NCI-H128 (cell line): Measurements from ENCODE around the gene TRPM4.
"Not testable (repeated sequence)": the region's sequence is repeated elsewhere in the genome, so short reads cannot be mapped to it uniquely, and the experiment has no call there.

Experiments used
- DNase-seq: peaks from one replicate; lab custom pipeline; 2025; ENCODE audit not compliant: unreplicated experiment; lab: John Stamatoyannopoulos, UW

The TRPM4 gene

DNA sequence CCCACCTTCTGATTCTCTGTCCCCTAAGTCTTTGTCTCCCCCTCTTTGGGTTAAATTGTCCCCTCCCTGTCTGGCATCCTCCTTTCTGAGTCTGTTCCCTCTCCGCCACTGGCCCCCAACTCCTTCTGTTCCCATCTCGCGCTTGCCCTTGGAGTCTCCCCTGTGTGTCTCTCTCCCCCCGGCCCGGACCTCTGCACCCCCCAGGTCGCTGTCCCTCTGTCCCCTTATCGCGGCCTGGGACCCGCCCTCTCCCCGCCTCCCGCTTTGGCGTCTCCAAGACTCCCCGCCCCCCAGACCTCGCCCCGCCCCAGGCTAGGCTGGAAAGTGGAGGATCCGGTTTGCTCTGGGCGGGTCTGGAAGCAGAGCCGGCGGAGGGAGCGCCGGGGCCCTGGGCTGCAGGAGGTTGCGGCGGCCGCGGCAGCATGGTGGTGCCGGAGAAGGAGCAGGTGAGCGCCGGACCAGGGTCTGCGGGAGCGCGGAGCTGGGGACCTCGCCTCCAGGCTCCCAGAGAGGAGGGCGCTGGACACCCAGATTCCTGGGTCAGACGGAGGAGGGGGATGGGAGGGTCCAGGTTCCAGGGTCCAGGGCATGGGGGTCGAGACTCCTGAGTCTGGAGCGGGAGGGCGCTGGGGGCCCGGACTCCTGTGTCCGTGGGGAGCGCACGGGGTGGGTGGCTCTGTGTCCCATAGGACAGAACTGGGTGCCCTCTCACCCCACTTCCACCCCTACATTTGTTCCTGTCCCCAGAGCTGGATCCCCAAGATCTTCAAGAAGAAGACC is at the start of gene TRPM4:
TSS of gene TRPM4 (plus strand) at position 348 of the 780 bp plus-strand sequence. CDS start at position 423, 75 bp downstream.
- peak; percentile 47 for DNase-seq

DNA sequence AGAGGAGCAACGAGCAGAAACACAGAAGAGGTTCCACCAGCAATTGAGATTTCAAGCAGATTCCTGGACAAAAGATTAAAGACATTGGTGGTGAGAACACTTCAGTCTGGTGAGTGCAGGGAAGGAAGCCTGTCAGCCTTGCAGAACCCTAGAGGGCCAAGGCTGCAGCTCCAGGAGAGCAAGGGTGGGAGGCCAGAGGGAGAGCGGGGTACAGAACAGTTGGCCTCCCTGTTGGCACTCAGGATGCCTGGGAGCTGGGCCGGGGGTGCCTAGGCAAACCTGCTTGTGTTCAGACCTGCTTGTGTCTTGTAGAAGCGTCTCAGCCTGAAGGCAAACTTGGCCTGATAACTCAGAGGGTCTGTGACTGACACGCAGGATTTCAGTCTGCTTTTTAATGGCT is 48.5 kb upstream of the TRPM4 start:
- no peak for DNase-seq

GRCh38 chr19:49109569-49110233 is 47.9 kb upstream of the TRPM4 start:
- no peak for DNase-seq

DNA sequence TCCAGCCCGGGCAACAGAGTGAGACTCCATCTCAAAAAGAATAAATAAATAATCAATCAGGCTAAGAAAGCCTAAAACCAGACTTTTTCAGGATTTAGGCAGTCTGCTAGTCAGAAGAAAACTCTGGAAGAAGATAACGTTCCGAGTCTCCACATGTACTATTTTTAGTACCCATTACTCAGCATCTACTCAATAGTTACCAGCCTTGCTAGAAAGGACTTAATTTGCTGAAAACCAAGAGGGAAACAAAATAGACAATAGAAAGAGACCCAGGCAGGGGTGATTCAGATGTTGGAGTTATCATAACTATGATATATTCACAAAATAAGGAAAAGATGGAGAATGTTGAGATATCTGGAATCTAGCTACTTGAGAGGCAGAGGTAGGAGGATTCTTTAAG is 47.0 kb upstream of the TRPM4 start:
- DNase-seq: no peak

DNA sequence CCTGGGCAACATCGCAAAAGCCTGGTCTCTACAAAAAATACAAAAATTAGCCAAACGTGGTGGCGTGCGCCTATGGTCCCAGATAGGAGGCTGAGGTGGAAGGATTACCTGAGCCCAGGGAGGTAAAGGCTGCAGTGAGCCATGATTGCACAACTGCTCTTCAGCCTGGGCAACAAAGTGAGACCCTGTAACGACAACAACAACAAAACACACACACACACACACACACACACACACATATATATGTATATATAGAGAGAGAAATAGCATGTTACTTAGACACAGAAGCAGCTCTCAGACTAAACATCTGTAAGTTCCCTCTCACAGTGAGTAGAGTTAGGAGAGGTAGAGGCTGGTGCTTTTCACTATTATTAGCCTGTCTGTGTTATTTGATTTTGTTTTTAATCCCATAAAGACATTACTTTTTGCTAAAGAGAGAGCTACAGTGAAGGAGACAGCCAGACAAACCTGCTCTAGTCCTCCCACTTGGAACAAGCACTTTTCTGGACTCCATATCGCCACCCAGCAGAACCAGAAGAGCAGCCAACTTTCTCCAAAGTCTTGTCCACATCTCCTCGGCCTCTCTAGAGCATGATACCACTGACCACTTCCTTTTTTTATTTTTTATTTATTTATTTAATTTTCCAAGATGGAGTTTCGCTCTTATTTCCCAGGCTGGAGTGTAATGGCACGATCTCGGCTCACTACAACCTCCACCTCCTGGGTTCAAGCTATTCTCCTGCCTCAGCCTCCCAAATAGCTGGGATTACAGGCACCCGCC is 46.2 kb upstream of the TRPM4 start:
- no peak for DNase-seq

GRCh38 chr19:49113762-49114629 is 43.6 kb upstream of the TRPM4 start, which contains the start of gene LIN7B:
LIN7B (plus strand) TSS chr19:49114370; CDS start chr19:49114405, 35 bp downstream.
- no peak for DNase-seq

- no peak for DNase-seq
Measured at GRCh38 chr19:49114630-49115363, 42.8 kb upstream of the TRPM4 start.

DNA sequence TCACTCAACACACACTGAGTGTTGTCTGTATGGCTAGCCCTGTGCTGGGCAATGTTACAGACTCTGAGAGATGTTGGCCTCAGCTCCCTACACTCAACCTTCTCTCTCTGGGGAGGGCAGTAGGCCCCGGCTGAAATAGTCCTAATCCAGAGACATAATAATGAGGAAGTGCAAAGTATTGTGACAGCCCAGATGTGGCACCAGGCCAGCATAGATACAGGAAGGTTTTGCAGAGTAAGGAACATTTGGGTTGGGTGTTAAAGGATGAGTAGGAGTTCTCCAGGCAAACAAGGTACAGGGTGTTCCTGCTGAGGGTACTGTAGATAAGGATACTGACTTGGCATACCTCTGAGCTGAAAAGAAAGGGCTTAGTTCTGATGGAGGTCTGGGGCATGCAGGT is 41.0 kb upstream of the TRPM4 start:
- DNase-seq: no peak

DNA sequence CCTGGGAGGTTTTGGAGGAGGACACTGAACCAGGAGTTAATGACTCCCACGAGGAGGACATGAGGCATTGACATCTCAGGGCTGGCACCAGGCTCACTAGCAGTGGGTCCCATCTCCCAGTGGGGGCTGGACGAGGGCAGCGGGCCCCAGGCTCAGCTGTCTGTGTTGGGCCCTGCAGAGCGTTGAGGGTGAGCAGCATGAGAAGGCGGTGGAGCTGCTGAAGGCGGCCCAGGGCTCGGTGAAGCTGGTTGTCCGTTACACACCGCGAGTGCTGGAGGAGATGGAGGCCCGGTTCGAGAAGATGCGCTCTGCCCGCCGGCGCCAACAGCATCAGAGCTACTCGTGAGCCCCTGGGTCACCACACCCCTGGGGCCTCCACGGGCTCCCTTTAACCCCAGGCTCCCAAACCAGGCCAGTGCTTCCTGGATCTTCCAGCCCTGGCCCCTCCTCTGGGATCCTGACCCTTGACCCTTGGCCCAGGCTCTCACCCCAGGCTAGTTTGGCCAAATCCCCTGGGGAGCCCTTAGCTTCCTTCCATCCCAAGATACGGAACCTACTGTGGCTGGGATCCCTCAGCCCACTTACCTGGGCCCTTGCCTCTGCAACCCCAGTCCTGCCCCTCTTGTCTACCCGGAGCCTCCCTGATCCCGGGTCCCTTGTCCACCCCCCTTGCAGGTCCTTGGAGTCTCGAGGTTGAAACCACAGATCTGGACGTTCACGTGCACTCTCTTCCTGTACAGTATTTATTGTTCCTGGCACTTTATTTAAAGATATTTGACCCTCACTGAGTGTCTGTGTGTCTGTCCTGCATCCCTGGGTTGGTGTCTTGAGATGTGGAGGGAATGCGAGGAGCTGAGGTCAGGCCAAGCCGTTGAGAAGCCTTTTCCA is 39.7 kb upstream of the TRPM4 start:
- no peak for DNase-seq

- DNase-seq: peak; percentile 89
Measured at GRCh38 chr19:49118565-49119410, 38.8 kb upstream of the TRPM4 start, which contains the start of gene C19orf73. C19orf73 (minus strand) TSS chr19:49119143; CDS start chr19:49119022, 121 bp downstream.

DNA sequence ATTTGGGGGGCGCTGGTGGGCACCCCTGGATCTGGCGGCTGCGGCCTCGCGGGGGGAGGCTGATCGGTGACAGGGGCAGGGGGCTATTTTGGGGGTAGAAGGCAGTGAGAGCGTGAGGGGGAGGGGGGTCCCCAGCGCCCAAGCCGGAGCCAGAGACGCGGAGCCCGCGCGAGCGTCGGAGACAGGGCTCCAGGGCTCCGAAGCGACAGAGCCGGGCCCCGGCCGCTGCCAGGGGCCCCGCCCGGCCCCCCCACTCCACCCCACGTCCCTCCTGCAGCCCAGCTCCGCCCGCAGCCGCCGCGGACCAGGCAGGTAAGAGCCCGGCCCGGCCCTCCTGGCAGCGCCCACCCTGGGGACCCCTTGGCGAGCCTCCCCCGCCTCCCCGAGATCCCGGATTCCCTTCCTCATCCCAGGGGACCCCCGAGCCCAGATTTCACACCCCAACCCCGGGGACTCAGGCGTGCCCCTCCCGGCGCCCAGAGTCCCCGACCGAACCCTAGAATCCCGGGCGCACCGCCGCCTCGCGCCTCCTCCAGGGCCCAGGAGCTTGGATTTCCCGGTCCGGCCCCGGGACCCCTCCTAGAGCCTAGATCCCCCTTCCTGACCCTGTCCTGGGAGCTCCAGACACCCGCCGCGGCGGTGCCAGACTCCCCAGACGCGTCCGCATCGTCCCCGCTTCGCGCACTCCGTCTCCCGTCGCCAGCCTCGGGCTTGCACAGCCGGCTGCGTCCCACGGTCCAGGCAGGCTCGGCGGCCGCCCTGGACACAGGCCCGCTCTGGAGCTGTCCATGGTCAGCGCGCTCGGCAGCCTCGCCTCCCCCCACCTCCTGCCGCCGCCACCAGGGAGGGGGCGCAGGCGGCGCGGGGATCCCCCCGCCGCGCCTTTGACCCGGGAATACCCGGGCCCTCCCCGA is 37.9 kb upstream of the TRPM4 start, which contains the start of gene PPFIA3:
TSS of gene PPFIA3 (plus strand) at position 134 of the 914 bp plus-strand sequence. CDS start 8,330 bp downstream, outside the sequence.
- DNase-seq: no peak

- DNase-seq: no peak
Measured at GRCh38 chr19:49120325-49120683, 37.3 kb upstream of the TRPM4 start.

DNA sequence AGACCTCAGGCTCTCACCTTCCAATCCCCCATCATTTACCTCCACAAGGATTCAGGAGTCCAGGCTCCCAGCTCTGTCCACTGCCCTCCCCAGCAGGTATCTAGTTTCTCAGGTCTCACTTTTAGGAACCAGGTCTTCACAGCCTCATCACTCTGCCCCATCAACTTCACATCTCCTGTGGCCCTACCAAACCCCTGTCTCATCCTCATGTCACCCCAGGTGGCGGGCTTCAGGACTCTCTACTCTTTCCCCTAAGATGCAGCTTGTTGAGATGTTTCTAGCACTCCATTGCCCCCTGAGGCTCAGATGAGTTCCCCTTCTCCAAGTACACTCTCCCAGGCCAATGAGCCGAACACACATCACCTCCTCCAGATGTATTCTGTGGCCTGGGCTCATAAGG is 36.7 kb upstream of the TRPM4 start:
- DNase-seq: no peak

DNA sequence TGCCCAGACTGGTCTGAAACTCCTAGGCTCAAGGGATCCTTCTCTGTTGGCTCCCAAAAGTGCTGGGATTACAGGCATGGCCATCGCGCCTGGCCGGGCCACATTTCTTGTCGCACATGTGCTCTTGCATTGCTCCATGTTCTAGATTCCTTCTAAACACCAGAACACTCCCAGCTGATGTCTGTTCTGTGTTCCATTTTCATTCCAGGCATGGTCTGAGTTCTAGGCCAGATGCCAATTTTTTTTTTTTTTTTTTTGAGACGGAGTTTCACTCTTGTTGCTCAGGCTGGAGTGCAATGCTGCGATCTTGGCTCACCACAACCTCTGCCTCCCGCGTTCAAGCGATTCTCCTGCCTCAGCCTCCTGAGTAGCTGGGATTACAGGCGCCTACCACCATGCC is 35.8 kb upstream of the TRPM4 start:
- not testable (repeated sequence) for DNase-seq

GRCh38 chr19:49123285-49123684 is 34.3 kb upstream of the TRPM4 start:
- DNase-seq: not testable (repeated sequence)

GRCh38 chr19:49125025-49125731 is 32.4 kb upstream of the TRPM4 start:
- DNase-seq: no peak
